Endothelial cell (in vitro differentiated cells): ENCODE data around the gene RBPJ. TPM values are rescaled to one million over a fixed set of nuclear protein-coding genes. Genes with fewer than 3 reads are reported as not detected.

ENCODE experiments used
- DNase-seq: peaks from one replicate; pipeline ENCODE4 v3.0.0; 2021; ENCODE audit warnings: low spot score
- H3K27ac Mint-ChIP-seq: one replicate; pipeline ENCODE4 v1.8.0; 2021; ENCODE audit warnings: mixed read lengths, inconsistent platforms; ENCODE audit not compliant: unreplicated experiment
- H3K27me3 Mint-ChIP-seq: one replicate; pipeline ENCODE4 v1.8.0; 2021; ENCODE audit warnings: mild to moderate bottlenecking, moderate library complexity, mixed read lengths, inconsistent platforms; ENCODE audit not compliant: unreplicated experiment
- H3K36me3 Mint-ChIP-seq: one replicate; pipeline ENCODE4 v1.8.0; 2021; ENCODE audit warnings: mild to moderate bottlenecking, low read depth, mixed read lengths, inconsistent platforms; ENCODE audit not compliant: unreplicated experiment
- H3K4me1 Mint-ChIP-seq: one replicate; pipeline ENCODE4 v1.8.0; 2021; ENCODE audit warnings: mild to moderate bottlenecking, mixed read lengths, inconsistent platforms; ENCODE audit not compliant: unreplicated experiment
- H3K4me3 Mint-ChIP-seq: one replicate; pipeline ENCODE4 v1.8.0; 2021; ENCODE audit warnings: mild to moderate bottlenecking, mixed read lengths, inconsistent platforms; ENCODE audit not compliant: unreplicated experiment
- H3K9me3 Mint-ChIP-seq: one replicate; pipeline ENCODE4 v1.8.0; 2021; ENCODE audit warnings: mixed read lengths, inconsistent platforms; ENCODE audit not compliant: unreplicated experiment
- CTCF ChIP-seq: fragments of 200-600 bp; sonication (generic); IDR thresholded peaks from one replicate; pipeline ENCODE4 v1.5.0; 2021; ENCODE audit warnings: antibody characterized with exemption; ENCODE audit not compliant: unreplicated experiment
- total RNA-seq: library from RNA; stranded (reverse); fragmentation: NEBNext Ultra II Directional; extraction: Animal tissue kit (Norgen Biotek cat#: 25700); gene quantifications from one replicate; pipeline ENCODE4 v1.2.1, GENCODE V29; 2021; ENCODE audit not compliant: unreplicated experiment

The RBPJ gene
- total RNA-seq, 1 donor from 2014 or later = 47.9 TPM

GRCh38 chr4:26296021-26296420, 24.8 kb upstream of the RBPJ start:
- Mint-ChIP-seq H3K27me3 (no peaks in the 10 kb centered on the region), H3K36me3 (no peaks in the 10 kb centered on the region), H3K27ac (no peak overlapping the region), H3K4me1 (no peaks in the 10 kb centered on the region), H3K9me3 (no peaks in the 10 kb centered on the region), H3K4me3 (no peak overlapping the region)
- TF ChIP-seq CTCF = no peak
- no peak for DNase-seq

GRCh38 chr4:26296514-26296913, 24.3 kb upstream of the RBPJ start:
- TF ChIP-seq CTCF = no peak
- H3K27me3 Mint-ChIP-seq = no peaks in the 10 kb centered on the region
- H3K4me3 Mint-ChIP-seq = no peak overlapping the region
- no peak overlapping the region for H3K27ac Mint-ChIP-seq
- DNase-seq = no peak
- H3K4me1 Mint-ChIP-seq = no peaks in the 10 kb centered on the region
- H3K36me3 Mint-ChIP-seq = no peaks in the 10 kb centered on the region
- H3K9me3 Mint-ChIP-seq = no peaks in the 10 kb centered on the region

- no peak overlapping the region for H3K4me3 Mint-ChIP-seq
- H3K4me1 Mint-ChIP-seq = no peaks in the 10 kb centered on the region
- no peak for DNase-seq
- H3K9me3 Mint-ChIP-seq = no peaks in the 10 kb centered on the region
- no peak for TF ChIP-seq CTCF
- no peak overlapping the region for H3K27ac Mint-ChIP-seq
- H3K27me3 Mint-ChIP-seq = no peaks in the 10 kb centered on the region
- no peaks in the 10 kb centered on the region for H3K36me3 Mint-ChIP-seq
Observed at GRCh38 chr4:26297219-26297618, 23.6 kb upstream of the RBPJ start.

GRCh38 chr4:26298198-26298947, 22.4 kb upstream of the RBPJ start:
- Mint-ChIP-seq H3K4me3 (no peak overlapping the region), H3K27me3 (no peaks in the 10 kb centered on the region), H3K4me1 (no peaks in the 10 kb centered on the region), H3K27ac (no peak overlapping the region), H3K36me3 (no peaks in the 10 kb centered on the region), H3K9me3 (no peaks in the 10 kb centered on the region)
- TF ChIP-seq CTCF = no peak
- no peak for DNase-seq

GRCh38 chr4:26299254-26299882, 21.4 kb upstream of the RBPJ start:
- no peak for TF ChIP-seq CTCF
- Mint-ChIP-seq H3K9me3 (no peaks in the 10 kb centered on the region), H3K27ac (no peak overlapping the region), H3K36me3 (no peaks in the 10 kb centered on the region), H3K4me1 (no peaks in the 10 kb centered on the region), H3K4me3 (no peak overlapping the region), H3K27me3 (no peaks in the 10 kb centered on the region)
- DNase-seq = no peak
